ENCODE data around the gene MGAT1.
"Not testable (repeated sequence)": the region's sequence is repeated elsewhere in the genome, so short reads cannot be mapped to it uniquely, and the experiment has no call there.

The MGAT1 gene

DNA sequence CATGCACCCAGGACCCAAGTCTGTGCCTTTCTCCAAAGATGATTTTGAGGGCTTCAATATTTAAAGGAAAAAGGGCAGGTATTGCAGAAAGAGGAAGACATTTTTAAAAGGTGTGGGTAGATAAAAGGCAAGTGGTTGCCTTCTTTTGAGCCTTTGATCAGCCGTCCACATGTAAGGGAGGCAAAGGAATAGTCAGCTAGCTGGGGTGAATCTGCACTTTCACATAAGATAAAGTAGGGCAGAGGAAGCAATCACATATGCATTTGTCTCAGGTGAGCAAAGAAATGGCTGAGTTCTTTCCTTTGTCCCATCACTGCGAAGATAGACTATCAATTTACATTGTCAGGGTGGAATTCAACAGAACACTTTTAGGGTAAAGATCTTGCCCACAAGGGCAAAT lies 19.9 kb downstream of the MGAT1 start:
- no peak for TF ChIP-seq POLR2AphosphoS5 (IDR thresholded peaks at IDR 0.05; ENCODE audit: low read depth)
- no peak for TF ChIP-seq GABPA (IDR thresholded peaks at IDR 0.05; ENCODE audit: low read depth)
- TF ChIP-seq, protein P1, sequence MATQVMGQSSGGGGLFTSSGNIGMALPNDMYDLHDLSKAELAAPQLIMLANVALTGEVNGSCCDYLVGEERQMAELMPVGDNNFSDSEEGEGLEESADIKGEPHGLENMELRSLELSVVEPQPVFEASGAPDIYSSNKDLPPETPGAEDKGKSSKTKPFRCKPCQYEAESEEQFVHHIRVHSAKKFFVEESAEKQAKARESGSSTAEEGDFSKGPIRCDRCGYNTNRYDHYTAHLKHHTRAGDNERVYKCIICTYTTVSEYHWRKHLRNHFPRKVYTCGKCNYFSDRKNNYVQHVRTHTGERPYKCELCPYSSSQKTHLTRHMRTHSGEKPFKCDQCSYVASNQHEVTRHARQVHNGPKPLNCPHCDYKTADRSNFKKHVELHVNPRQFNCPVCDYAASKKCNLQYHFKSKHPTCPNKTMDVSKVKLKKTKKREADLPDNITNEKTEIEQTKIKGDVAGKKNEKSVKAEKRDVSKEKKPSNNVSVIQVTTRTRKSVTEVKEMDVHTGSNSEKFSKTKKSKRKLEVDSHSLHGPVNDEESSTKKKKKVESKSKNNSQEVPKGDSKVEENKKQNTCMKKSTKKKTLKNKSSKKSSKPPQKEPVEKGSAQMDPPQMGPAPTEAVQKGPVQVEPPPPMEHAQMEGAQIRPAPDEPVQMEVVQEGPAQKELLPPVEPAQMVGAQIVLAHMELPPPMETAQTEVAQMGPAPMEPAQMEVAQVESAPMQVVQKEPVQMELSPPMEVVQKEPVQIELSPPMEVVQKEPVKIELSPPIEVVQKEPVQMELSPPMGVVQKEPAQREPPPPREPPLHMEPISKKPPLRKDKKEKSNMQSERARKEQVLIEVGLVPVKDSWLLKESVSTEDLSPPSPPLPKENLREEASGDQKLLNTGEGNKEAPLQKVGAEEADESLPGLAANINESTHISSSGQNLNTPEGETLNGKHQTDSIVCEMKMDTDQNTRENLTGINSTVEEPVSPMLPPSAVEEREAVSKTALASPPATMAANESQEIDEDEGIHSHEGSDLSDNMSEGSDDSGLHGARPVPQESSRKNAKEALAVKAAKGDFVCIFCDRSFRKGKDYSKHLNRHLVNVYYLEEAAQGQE (IDR thresholded peaks at IDR 0.05; ENCODE audit: insufficient replicate concordance, low read depth), result no peak
- no peak for TF ChIP-seq SPI1 (IDR thresholded peaks at IDR 0.05; ENCODE audit: borderline replicate concordance, low read depth)
- TF ChIP-seq, protein P2, sequence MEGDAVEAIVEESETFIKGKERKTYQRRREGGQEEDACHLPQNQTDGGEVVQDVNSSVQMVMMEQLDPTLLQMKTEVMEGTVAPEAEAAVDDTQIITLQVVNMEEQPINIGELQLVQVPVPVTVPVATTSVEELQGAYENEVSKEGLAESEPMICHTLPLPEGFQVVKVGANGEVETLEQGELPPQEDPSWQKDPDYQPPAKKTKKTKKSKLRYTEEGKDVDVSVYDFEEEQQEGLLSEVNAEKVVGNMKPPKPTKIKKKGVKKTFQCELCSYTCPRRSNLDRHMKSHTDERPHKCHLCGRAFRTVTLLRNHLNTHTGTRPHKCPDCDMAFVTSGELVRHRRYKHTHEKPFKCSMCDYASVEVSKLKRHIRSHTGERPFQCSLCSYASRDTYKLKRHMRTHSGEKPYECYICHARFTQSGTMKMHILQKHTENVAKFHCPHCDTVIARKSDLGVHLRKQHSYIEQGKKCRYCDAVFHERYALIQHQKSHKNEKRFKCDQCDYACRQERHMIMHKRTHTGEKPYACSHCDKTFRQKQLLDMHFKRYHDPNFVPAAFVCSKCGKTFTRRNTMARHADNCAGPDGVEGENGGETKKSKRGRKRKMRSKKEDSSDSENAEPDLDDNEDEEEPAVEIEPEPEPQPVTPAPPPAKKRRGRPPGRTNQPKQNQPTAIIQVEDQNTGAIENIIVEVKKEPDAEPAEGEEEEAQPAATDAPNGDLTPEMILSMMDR (IDR thresholded peaks at IDR 0.05; ENCODE audit: insufficient read depth, low read length), result no peak
- no peak overlapping the region for H3K4me3 ChIP-seq (replicated peaks; ENCODE audit: insufficient read depth, low read length)
- DNase-seq (ENCODE audit: low read depth in 1 of 2, low spot score in 1 of 2), result no peak
- no peaks in the 10 kb centered on the region for H3K27me3 ChIP-seq (ENCODE audit: insufficient read depth, poor library complexity, severe bottlenecking)
- H3K27ac ChIP-seq (replicated peaks), result no peak overlapping the region

DNA sequence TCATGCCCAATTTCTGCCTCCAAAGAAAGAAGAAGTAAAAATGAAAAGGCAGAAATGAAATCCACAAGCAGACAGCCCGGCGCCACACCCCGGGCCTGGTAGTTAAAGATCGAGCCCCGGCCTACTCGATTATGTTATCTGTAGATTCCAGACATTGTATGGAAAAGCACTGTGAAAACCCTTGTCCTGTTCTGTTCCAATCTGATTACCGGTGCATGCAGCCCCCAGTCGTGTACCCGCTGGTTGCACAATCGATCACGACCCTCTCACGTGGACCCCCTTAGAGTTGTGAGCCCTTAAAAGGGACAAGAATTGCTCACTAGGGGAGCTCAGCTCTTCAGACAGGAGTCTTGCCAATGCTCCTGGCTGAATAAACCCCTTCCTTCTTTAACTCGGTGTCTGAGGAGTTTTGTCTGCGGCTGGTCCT lies 20.7 kb downstream of the MGAT1 start:
- not testable (repeated sequence) for H3K27me3 ChIP-seq (ENCODE audit: insufficient read depth, poor library complexity, severe bottlenecking); H3K4me3 ChIP-seq (replicated peaks; ENCODE audit: insufficient read depth, low read length); H3K27ac ChIP-seq (replicated peaks); DNase-seq (ENCODE audit: low read depth in 1 of 2, low spot score in 1 of 2)

DNA sequence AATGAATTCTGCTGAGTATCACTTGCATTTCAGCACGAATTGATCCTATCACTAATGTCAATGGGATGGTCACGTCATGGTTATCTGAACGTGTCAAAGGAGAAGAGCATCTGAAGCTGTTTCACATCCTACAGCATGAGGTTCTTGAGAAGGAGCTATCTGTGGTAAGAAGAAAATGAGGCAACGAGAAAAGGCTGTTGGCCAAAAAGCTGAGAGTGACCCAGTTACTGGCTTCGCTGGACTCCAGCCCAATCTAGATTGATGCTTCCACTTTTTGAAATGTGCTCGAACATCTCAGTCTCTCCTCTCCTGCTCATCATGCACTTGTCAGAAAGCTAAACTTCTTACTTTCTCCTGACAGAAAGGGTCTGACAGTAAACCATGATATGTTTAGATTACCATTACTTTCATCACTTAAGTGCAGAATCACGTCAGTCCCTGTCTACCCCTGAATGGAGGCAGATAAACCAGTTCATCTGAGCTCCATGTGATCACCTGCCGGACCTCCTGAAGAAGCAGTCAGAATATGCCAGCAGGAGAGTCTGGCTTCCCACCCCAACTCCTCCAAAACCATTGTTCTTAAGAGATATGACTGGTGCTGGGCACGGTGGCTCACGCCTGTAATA lies 22.5 kb downstream of the MGAT1 start:
- no peak for DNase-seq (ENCODE audit: low read depth in 1 of 2, low spot score in 1 of 2)
- H3K27ac ChIP-seq (replicated peaks), result no peak overlapping the region
- H3K4me3 ChIP-seq (replicated peaks; ENCODE audit: insufficient read depth, low read length), result no peak overlapping the region
- TF ChIP-seq, protein P2 (IDR thresholded peaks at IDR 0.05; ENCODE audit: insufficient read depth, low read length), result no peak
- no peak for TF ChIP-seq GABPA (IDR thresholded peaks at IDR 0.05; ENCODE audit: low read depth)
- no peaks in the 10 kb centered on the region for H3K27me3 ChIP-seq (ENCODE audit: insufficient read depth, poor library complexity, severe bottlenecking)

DNA sequence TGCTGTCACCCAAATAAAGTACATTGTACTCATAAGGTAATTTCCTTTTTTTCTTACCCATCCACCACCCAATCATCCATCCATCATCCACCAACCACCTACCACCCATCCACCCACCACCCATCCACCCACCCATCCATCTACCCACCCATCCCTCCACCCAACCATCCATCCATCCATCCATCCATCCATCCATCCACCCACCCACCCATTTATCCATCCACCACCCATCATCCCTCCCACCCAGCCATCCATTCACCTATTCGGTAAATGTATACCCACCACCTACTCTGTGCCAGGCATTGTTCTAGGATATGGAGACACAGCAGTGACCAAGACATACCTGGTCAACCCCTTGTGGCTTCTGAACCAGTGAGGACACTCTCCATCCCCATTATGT lies 25.1 kb downstream of the MGAT1 start:
- no peak for DNase-seq (ENCODE audit: low read depth in 1 of 2, low spot score in 1 of 2)
- Histone ChIP-seq H3K27ac (replicated peaks) (no peak overlapping the region), H3K27me3 (ENCODE audit: insufficient read depth, poor library complexity, severe bottlenecking) (no peaks in the 10 kb centered on the region), H3K4me3 (replicated peaks; ENCODE audit: insufficient read depth, low read length) (no peak overlapping the region)
- TF ChIP-seq, protein P1 (IDR thresholded peaks at IDR 0.05; ENCODE audit: insufficient replicate concordance, low read depth), result no peak
- TF ChIP-seq, protein P2 (IDR thresholded peaks at IDR 0.05; ENCODE audit: insufficient read depth, low read length), result no peak
- TF ChIP-seq POLR2AphosphoS5 (IDR thresholded peaks at IDR 0.05; ENCODE audit: low read depth) (no peak), SPI1 (IDR thresholded peaks at IDR 0.05; ENCODE audit: borderline replicate concordance, low read depth) (no peak), GABPA (IDR thresholded peaks at IDR 0.05; ENCODE audit: low read depth) (no peak)
